Peyer's patch (tissue), 4 donors: Measurements from ENCODE around the gene L3MBTL1.

Source experiments
- CTCF ChIP-seq, 6 experiments: fragments of 450-650 bp in 4 of 6; fragments of 200-600 bp in 2 of 6; sonication (generic) in 1 of 6; IDR thresholded peaks; one replicate each; pipeline ENCODE4 v1.5.1; 2017 to 2019; ENCODE audit warnings: antibody characterized with exemption in 6 of 6, mild to moderate bottlenecking in 3 of 6, moderate library complexity in 1 of 6
- POLR2A ChIP-seq, 2 donors: fragments of 450-650 bp; IDR thresholded peaks; one replicate each; pipeline ENCODE4 v1.5.1; 2017; ENCODE audit warnings: antibody characterized with exemption in 2 of 2, mild to moderate bottlenecking in 2 of 2, moderate library complexity in 2 of 2

- TF ChIP-seq CTCF (IDR thresholded peaks at IDR 0.05) = no peak
- no peak for TF ChIP-seq POLR2A (IDR thresholded peaks at IDR 0.05)
Measured at GRCh38 chr20:43567477-43567876, 60.0 kb downstream of the L3MBTL1 start.
